GM20431 (cell line): ENCODE measurements around the gene CARD11.
"Not testable (repeated sequence)": the region's sequence is repeated elsewhere in the genome, so short reads cannot be mapped to it uniquely, and the experiment has no call there.

ENCODE experiments used
- in situ Hi-C: fragments of 300-500 bp; cut with MseI, MboI; formaldehyde crosslinking; loops from one replicate; pipeline ENCODE4 v1.15.0; 2020; ENCODE audit warnings: low sequenced_read_pairs; ENCODE audit not compliant: unreplicated experiment

Gene CARD11

DNA sequence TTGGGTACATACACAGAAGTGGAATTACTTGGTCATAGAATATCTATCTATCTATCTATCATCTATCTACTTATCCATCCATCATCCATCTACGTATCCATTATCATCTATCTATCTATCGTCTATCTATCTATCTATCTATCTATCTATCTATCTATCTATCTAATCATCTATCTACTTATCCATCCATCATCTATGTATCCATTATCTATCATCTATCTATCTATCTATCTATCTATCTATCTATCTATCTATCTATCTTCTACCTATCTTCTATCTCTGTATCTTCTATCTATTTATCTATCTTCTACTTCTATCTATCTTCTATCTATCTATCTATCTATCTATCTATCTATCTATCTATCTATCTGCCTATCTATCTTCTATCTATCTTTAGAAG lies 123.2 kb downstream of the CARD11 start:
- in situ Hi-C loops, result not testable (repeated sequence)

GRCh38 chr7:2920041-2920440 lies 123.6 kb downstream of the CARD11 start:
- in situ Hi-C loops, result no loop called here

- in situ Hi-C loops, result no loop called here
Measured at GRCh38 chr7:2919256-2919655, 124.4 kb downstream of the CARD11 start.

DNA sequence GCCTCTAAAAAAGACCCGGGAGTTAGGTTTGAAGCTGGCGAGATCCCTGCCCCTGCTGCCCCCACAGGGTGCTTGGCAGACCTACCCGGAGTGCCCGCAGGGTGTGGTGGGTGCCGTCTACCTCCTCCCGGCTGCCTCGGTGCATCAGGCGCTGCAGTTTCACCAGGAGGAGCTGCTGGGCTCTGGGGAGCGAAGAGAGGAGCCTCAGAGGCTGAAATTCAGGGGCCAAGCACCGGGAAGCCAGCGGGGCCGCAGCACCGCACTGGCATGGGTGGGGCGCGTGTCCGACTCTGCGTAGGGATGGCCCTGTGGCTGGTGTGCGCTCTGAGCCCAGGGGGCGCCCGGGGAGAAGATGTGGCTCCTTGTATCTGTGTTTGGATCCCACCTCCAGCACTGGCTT lies 125.3 kb downstream of the CARD11 start:
- in situ Hi-C loops, result no loop called here

- in situ Hi-C loops, result no loop called here
Measured at GRCh38 chr7:2915023-2915422, 128.6 kb downstream of the CARD11 start.

- in situ Hi-C loops, result no loop called here
Measured at GRCh38 chr7:2913760-2914387, 129.8 kb downstream of the CARD11 start.

DNA sequence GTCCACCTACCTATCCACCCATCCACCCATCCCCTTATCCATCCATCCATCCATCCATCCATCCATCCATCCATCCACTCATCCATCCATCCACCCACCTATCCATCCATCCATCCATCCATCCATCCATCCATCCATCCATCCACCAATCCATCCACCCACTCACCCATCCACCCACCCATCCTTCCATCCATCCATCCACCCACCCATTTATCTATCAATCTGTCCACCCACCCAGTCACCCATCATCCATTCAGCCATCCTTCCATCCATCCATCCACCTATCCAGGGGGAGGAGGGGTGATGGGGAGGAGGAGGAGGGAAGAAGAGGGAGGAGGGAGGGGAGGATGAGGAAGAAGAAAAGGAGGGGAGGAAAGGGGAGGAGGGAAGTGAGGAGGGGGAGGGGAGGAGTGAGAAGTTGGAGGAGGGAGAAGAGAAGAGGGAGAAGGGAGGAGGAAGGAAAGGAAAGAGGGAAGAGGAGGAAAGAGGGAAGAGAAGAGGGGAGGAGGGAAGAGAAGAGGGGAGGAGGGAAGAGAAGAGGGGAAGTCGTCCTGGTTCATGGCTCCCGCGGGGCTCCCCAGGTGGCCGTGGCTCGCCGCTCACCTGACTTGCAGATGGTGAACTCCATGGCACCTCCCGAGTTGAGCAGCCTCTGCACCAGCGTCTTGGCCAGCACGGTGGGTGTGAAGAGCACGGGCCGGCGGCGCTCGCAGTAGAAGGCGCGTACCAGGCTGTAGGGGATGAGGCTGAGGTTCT lies 130.8 kb downstream of the CARD11 start:
- in situ Hi-C loops, result no loop called here

DNA sequence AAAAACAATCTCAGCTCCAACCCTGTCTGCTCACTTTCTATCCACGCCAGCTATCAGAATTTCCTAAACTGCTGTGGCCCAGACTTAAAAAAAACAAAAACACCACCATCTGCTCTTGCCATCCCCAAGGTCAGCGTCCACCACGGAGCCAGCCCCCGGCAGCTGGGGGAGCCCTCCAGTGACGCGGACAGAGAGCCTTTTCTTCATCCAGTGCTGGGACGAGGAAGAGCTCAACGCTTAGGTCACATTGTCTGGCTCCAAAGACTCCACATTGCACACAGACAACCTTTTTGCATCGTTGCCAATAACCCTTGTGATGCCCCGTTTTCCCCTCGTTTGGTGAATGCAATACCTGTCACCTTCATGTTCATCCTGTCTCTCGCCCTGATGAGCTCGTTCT lies 132.2 kb downstream of the CARD11 start:
- in situ Hi-C loops, result no loop called here

GRCh38 chr7:2909471-2910039 lies 134.1 kb downstream of the CARD11 start:
- in situ Hi-C loops, result no loop called here

DNA sequence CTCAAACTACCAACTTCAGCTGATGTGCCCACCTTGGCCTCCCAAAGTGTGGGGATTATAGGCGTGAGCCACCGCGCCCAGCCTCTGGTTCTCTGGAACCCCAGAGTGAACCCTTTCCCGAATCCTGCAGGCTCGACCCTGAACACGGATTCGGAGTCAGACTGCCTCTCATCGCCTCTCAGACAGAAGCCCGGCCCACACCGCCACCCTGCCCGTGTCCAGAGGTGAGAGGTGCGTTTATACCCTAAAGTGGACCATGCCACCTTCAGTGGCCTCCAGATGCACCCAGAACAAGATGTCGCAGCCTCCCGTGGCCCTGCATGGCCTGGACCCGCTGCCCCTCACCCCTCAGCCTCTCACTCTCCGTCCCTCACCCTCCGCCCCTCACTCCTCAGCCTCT lies 134.6 kb downstream of the CARD11 start:
- in situ Hi-C loops, result no loop called here

GRCh38 chr7:2908103-2908683 lies 135.5 kb downstream of the CARD11 start:
- in situ Hi-C loops, result no loop called here

DNA sequence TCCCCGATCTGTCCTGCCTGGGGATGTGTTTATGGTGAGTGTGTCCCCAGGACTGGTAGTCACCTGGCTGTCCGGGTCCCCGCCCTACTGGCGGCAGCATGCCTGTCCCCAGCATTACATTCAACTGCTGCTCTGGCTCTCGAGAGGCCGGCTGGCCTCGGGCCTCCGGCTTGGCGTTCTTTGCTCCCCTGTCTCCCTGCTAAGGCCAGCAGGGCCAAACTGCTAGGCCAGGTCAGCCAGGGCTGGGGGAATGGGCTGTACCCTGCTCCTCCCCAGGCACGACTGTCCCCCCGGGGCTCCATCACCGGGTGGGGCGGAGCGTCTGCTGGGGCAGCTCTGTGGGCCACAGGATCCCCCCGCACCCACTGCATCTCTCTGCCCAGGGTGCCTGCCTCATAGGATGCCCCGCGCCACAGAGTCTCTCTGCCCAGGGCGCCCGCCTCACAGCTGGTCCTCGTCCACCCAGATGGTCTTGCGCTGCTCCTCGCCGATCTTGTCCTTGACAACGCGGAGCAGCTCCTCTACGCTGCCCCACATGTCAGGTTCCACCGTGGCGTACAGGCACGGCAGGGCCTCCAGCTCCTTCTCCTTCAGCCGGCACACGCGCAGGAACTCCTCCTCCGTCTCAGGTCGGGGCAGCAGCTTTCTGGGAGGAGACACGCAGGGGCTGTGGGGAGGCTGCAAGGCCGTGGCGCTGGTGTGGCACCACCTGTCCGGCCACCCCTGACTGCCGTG lies 137.3 kb downstream of the CARD11 start:
- in situ Hi-C loops, result no loop called here

- in situ Hi-C loops, result no loop called here
Measured at GRCh38 chr7:2905500-2905899, 138.2 kb downstream of the CARD11 start.

- in situ Hi-C loops, result no loop called here
Measured at GRCh38 chr7:2905027-2905426, 138.6 kb downstream of the CARD11 start.

DNA sequence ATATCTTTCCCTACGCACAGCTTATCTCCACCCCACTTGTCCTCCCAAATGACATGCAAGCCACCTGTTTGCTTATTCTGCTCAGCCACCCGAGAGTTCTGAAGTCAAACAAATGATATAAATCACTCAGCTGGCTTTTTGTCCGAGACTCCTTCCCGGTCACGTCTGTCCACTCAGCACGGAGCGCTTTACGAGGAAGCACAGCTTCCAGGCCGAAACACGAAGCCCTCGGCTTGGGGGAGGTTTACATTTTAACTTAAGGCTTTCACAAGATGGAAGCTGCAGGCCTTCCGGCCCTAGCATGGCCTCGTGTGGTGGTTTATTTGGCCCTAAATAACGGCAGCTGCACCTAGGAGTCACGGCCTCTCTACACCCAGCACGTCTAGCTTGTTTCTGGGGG lies 139.5 kb downstream of the CARD11 start:
- in situ Hi-C loops, result no loop called here

DNA sequence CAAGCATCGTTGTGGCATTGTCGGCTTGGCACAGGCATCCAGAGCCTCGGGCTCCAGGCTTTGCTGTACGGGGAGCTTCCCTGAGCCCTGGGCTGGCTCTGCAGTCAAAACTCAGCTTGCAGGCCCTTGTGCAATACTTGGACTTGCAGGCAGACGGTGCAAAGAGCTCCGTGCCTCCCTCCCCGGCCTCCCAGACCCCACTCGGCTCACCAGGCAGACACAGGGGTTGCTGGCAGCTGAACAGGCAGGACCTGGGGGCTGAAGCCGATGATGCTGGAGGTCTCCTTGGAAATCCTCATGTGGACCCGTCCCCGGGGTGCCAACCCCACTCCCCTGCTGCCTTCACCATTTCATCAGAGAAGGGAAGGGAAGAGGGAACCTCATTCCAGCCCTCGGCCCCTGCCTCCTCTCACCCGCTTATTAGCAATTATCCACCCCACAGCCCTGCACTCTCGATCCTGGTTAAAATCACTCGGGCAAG lies 139.9 kb downstream of the CARD11 start:
- in situ Hi-C loops, result no loop called here

DNA sequence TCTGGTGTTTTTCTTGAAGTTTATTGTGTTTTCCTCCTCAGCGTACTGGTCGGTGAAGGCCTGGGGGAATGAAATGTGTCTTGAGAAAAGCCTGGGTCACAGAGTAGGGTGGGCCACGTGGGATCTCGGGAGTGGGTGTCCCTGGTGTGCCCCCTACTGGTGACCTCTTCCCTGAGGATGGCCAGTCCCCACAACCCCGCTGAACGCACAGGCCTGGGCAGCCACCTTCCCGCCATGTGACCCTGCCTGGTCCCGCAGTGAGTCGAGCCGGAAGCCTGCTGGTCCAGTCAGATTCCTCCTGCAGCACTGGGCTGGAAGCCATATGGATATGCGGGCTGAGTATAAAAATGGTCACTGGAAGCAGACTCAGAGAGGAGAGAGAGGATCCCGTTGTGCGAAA lies 146.6 kb downstream of the CARD11 start:
- in situ Hi-C loops, result no loop called here

DNA sequence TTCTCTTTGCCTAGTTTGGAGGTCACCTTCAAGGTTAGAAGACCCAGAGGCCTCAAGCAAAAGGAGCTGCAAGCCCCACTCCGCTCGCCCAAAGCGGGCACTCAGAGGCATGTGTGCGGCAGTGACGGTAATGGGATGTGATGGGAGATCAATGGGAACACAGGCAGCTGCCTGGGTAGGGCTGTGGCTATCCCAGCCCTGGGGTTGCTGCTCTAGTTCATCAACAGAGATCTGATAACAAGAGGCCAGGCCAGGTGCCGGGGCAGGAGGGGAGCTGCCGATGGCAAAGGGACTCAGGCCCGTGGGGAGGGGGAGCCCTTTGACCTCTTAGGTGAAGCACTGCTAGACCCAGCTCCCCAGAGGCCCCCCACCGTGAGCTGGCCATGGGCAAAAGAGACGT lies 147.5 kb downstream of the CARD11 start:
- in situ Hi-C loops, result no loop called here

- in situ Hi-C loops, result no loop called here
Measured at GRCh38 chr7:2894118-2894940, 149.3 kb downstream of the CARD11 start.
